Subcutaneous abdominal adipose tissue (tissue), 5 donors: Measurements from ENCODE around the gene NUDC.
A peak's percentile ranks its signal among the peaks of the same experiment; 100 is the strongest.

Source experiments
- H3K27ac ChIP-seq: one replicate; pipeline ENCODE4 v1.7.0; 2013; ENCODE audit warnings: low read depth, mild to moderate bottlenecking, inconsistent platforms, low read length, moderate library complexity
- H3K27me3 ChIP-seq, 5 donors: one replicate each; pipeline ENCODE4 v1.7.0; 2013; ENCODE audit warnings: low read length in 5 of 5, inconsistent platforms in 1 of 5; ENCODE audit not compliant: control insufficient read depth in 5 of 5, insufficient read depth in 4 of 5
- H3K36me3 ChIP-seq, 5 donors: one replicate each; pipeline ENCODE4 v1.7.0; 2013; ENCODE audit warnings: low read length in 5 of 5; ENCODE audit not compliant: control insufficient read depth in 5 of 5, insufficient read depth in 5 of 5
- H3K4me1 ChIP-seq, 5 donors: one replicate each; pipeline ENCODE4 v1.7.0; 2013; ENCODE audit warnings: low read length in 5 of 5, mild to moderate bottlenecking in 3 of 5, moderate library complexity in 1 of 5; ENCODE audit not compliant: control insufficient read depth in 5 of 5, insufficient read depth in 5 of 5
- H3K4me3 ChIP-seq, 5 donors: one replicate each; pipeline ENCODE4 v1.7.0; 2013; ENCODE audit warnings: low read length in 5 of 5, low read depth in 1 of 5
- H3K9ac ChIP-seq, 5 donors: one replicate each; pipeline ENCODE4 v1.7.0; 2013; ENCODE audit warnings: low read length in 5 of 5, mild to moderate bottlenecking in 4 of 5, moderate library complexity in 3 of 5
- H3K9me3 ChIP-seq, 5 donors: one replicate each; pipeline ENCODE4 v1.7.0; 2013; ENCODE audit warnings: low read length in 5 of 5; ENCODE audit not compliant: control insufficient read depth in 5 of 5
- donor health status: healthy.
- donor health status: healthy.
- donor health status: healthy.
- donor health status: healthy.
- donor health status: healthy.

The NUDC gene

GRCh38 chr1:26910343-26911160 is 11.0 kb upstream of the NUDC start:
- no peaks in the 10 kb centered on the region for H3K27me3 ChIP-seq
- no peak overlapping the region for H3K27ac ChIP-seq
- no peak overlapping the region for H3K4me3 ChIP-seq
- H3K36me3 ChIP-seq: no peaks in the 10 kb centered on the region
- H3K9ac ChIP-seq: no peak overlapping the region
- H3K9me3 ChIP-seq: no peaks in the 10 kb centered on the region
- H3K4me1 ChIP-seq: no peaks in the 10 kb centered on the region

GRCh38 chr1:26911399-26912146 is 10.0 kb upstream of the NUDC start:
- H3K4me3 ChIP-seq: no peak overlapping the region
- no peak overlapping the region for H3K27ac ChIP-seq
- no peaks in the 10 kb centered on the region for H3K27me3 ChIP-seq
- H3K4me1 ChIP-seq: no peaks in the 10 kb centered on the region
- H3K36me3 ChIP-seq: no peaks in the 10 kb centered on the region
- no peak overlapping the region for H3K9ac ChIP-seq
- no peaks in the 10 kb centered on the region for H3K9me3 ChIP-seq

- Histone ChIP-seq H3K4me3 (no peak overlapping the region), H3K9ac (no peak overlapping the region), H3K27me3 (no peaks in the 10 kb centered on the region), H3K9me3 (no peaks in the 10 kb centered on the region), H3K4me1 (no peaks in the 10 kb centered on the region), H3K36me3 (no peaks in the 10 kb centered on the region), H3K27ac (no peak overlapping the region)
These were observed 9.4 kb upstream of the NUDC start for GRCh38 chr1:26912147-26912490.

GRCh38 chr1:26913389-26913753 is 8.2 kb upstream of the NUDC start:
- H3K4me3 ChIP-seq: no peak overlapping the region

GRCh38 chr1:26913754-26914619 is 7.6 kb upstream of the NUDC start, which contains the start of gene NR0B2:
NR0B2 (minus strand) TSS chr1:26913975; CDS start chr1:26913940, 35 bp downstream.
- Histone ChIP-seq H3K36me3 (no peaks in the 10 kb centered on the region), H3K27ac (no peak within 1 kb of the TSS), H3K4me1 (no peaks in the 10 kb centered on the region), H3K9ac (no peak within 1 kb of the TSS), H3K9me3 (no peaks in the 10 kb centered on the region), H3K4me3 (no peak within 1 kb of the TSS), H3K27me3 (no peaks in the 10 kb centered on the region)

More at GRCh38 chr1:26913389-26913753, 8.2 kb upstream of the NUDC start:
- H3K4me1 ChIP-seq: no peaks in the 10 kb centered on the region
- no peak overlapping the region for H3K9ac ChIP-seq
- H3K27ac ChIP-seq: no peak overlapping the region
- no peaks in the 10 kb centered on the region for H3K27me3 ChIP-seq
- H3K9me3 ChIP-seq: no peaks in the 10 kb centered on the region
- H3K36me3 ChIP-seq: no peaks in the 10 kb centered on the region

GRCh38 chr1:26915204-26915842 is 6.2 kb upstream of the NUDC start:
- H3K27me3 ChIP-seq: no peaks in the 10 kb centered on the region
- H3K36me3 ChIP-seq: no peaks in the 10 kb centered on the region
- H3K4me1 ChIP-seq: no peaks in the 10 kb centered on the region
- H3K4me3 ChIP-seq: no peak overlapping the region
- no peak overlapping the region for H3K9ac ChIP-seq
- H3K27ac ChIP-seq: no peak overlapping the region
- H3K9me3 ChIP-seq: no peaks in the 10 kb centered on the region

- Histone ChIP-seq H3K9ac (peak overlapping the region; percentile 36 to 99 (median 94)), H3K27ac (peak overlapping the region; percentile 100), H3K27me3 (no peaks in the 10 kb centered on the region), H3K36me3 (peaks cover 6 to 19% (median 13%) of the 10 kb centered on the region in 5 donors), H3K4me3 (peak overlapping the region; percentile 58 to 97 (median 83)), H3K4me1 (peaks cover 1 to 22% (median 18%) of the 10 kb centered on the region in 5 donors), H3K9me3 (no peaks in the 10 kb centered on the region)
These were observed 410 bp upstream of the NUDC start for GRCh38 chr1:26921126-26921539.

GRCh38 chr1:26922431-26922729 is 837 bp downstream of the NUDC start:
- Histone ChIP-seq H3K9me3 (no peaks in the 10 kb centered on the region), H3K4me1 (peaks cover 1 to 22% (median 18%) of the 10 kb centered on the region in 5 donors), H3K27me3 (no peaks in the 10 kb centered on the region), H3K4me3 (peak overlapping the region; percentile 83 to 97 (median 91)), H3K27ac (peak overlapping the region; percentile 100), H3K9ac (peak overlapping the region; percentile 16 to 97 (median 94)), H3K36me3 (peaks cover 9 to 32% (median 22%) of the 10 kb centered on the region in 5 donors)

GRCh38 chr1:26922901-26923300 is 1.4 kb downstream of the NUDC start:
- Histone ChIP-seq H3K4me3 (peak overlapping the region in 4 of 5 donors; percentile 83 to 97 (median 92)), H3K27ac (no peak overlapping the region), H3K9me3 (no peaks in the 10 kb centered on the region), H3K4me1 (peaks cover 1 to 22% (median 18%) of the 10 kb centered on the region in 5 donors), H3K36me3 (peaks cover 9 to 34% (median 26%) of the 10 kb centered on the region in 5 donors), H3K27me3 (no peaks in the 10 kb centered on the region), H3K9ac (peak overlapping the region in 3 of 5 donors; percentile 65 to 97 (median 94))
